Panc1 (cell line): ENCODE data around the gene ADAMTS2.

Experiments
- CTCF ChIP-seq: fragments of 450-650 bp; IDR thresholded peaks from 2 replicates; pipeline ENCODE4 v1.5.1; 2017; ENCODE audit warnings: mild to moderate bottlenecking
- POLR2AphosphoS5 ChIP-seq: IDR thresholded peaks from 2 replicates; pipeline ENCODE4 v1.6.1; 2012; ENCODE audit warnings: mild to moderate bottlenecking, low read depth, low read length, moderate library complexity
- REST ChIP-seq, 2 experiments: IDR thresholded peaks; 2 replicates each; pipeline ENCODE4 v1.6.1; 2011 to 2012; ENCODE audit warnings: low read depth in 2 of 2, control low read depth in 1 of 2, low read length in 1 of 2, mild to moderate bottlenecking in 1 of 2, moderate library complexity in 1 of 2; ENCODE audit not compliant: insufficient read depth in 1 of 2
- SIN3A ChIP-seq: IDR thresholded peaks from 2 replicates; pipeline ENCODE4 v1.6.1; 2012; ENCODE audit warnings: low read depth, mild to moderate bottlenecking, low read length, moderate library complexity, borderline replicate concordance; ENCODE audit not compliant: insufficient read depth

- no peak for TF ChIP-seq POLR2AphosphoS5
- no peak for TF ChIP-seq CTCF
- TF ChIP-seq REST (IDR thresholded peaks at IDR 0.05; ENCODE audit: insufficient read depth in 1 of 2, low read depth in 2 of 2, low read length in 1 of 2): no peak
- TF ChIP-seq SIN3A: no peak
These were observed 6.2 kb downstream of the ADAMTS2 start for GRCh38 chr5:179339081-179339480.
